ENCODE data around the gene ADAMTS6.

GRCh38 chr5:65382582-65382981 lies 99.1 kb downstream of the ADAMTS6 start:
- no peak for TF ChIP-seq EZH2 (IDR thresholded peaks at IDR 0.05; ENCODE audit: borderline replicate concordance, insufficient read depth, low read depth, low read length, poor library complexity, severe bottlenecking)
- TF ChIP-seq CTCF (IDR thresholded peaks at IDR 0.05), result no peak
